ENCODE measurements around the gene ARHGAP18. TPM values are rescaled to one million over a fixed set of nuclear protein-coding genes. Genes with fewer than 3 reads are reported as not detected.
A peak's percentile ranks its signal among the peaks of the same experiment; 100 is the strongest.

Gene ARHGAP18
- total and polyA plus RNA-seq, 2 of the 13 experiments (the other 11 are each of a cell fraction or from before 2014, with no cell fraction given) = 58.2 to 115 TPM

DNA sequence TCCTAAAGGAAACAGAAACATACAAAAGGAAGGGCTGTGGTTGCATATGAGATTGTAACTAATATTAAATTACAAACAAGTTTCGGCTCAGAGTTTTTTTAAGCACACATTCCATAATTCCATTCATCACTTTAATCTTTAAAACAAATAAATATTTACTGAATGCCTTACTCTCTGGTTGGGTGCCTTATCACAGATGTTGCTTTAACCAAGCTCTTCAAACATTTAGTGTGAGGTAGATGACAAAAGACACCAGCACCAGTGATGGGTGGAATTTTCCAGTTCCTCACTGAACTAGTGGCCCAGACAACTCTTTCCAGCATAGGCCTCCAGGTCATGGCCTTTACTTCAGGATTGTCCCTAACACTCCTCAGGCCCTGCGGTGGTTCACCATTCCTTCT lies 58.7 kb downstream of the ARHGAP18 start (continued):
- peak; percentile 86 for TF ChIP-seq NCOA2 (CRISPR knock-in tag; IDR thresholded peaks at IDR 0.05)
- no peak for TF ChIP-seq TCF7L2 (IDR thresholded peaks at IDR 0.05; ENCODE audit: low read depth, low read length)
- TF ChIP-seq SPEN (CRISPR knock-in tag; IDR thresholded peaks at IDR 0.05; ENCODE audit: low read depth) = no peak
- TF ChIP-seq KAT7 (CRISPR knock-in tag; IDR thresholded peaks at IDR 0.05; ENCODE audit: borderline replicate concordance) = no peak
- TF ChIP-seq, protein P1, sequence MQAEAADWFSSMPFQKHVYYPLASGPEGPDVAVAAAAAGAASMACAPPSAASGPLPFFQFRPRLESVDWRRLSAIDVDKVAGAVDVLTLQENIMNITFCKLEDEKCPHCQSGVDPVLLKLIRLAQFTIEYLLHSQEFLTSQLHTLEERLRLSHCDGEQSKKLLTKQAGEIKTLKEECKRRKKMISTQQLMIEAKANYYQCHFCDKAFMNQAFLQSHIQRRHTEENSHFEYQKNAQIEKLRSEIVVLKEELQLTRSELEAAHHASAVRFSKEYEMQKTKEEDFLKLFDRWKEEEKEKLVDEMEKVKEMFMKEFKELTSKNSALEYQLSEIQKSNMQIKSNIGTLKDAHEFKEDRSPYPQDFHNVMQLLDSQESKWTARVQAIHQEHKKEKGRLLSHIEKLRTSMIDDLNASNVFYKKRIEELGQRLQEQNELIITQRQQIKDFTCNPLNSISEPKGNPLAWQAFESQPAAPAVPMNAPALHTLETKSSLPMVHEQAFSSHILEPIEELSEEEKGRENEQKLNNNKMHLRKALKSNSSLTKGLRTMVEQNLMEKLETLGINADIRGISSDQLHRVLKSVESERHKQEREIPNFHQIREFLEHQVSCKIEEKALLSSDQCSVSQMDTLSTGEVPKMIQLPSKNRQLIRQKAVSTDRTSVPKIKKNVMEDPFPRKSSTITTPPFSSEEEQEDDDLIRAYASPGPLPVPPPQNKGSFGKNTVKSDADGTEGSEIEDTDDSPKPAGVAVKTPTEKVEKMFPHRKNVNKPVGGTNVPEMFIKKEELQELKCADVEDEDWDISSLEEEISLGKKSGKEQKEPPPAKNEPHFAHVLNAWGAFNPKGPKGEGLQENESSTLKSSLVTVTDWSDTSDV (CRISPR knock-in tag; IDR thresholded peaks at IDR 0.05) = no peak
- 0 out of 2 replicates have a peak, but pooled peaks have one; percentile 18 for TF ChIP-seq GATAD1 (CRISPR knock-in tag; IDR thresholded peaks at IDR 0.05)
- TF ChIP-seq TEAD3 (CRISPR knock-in tag; optimal IDR thresholded peaks at IDR 0.05; ENCODE audit: borderline replicate concordance) = peak; percentile 52
- no peak for TF ChIP-seq TBX3 (IDR thresholded peaks at IDR 0.05; ENCODE audit: borderline replicate concordance)
- TF ChIP-seq ZHX1 (CRISPR knock-in tag; IDR thresholded peaks at IDR 0.05; ENCODE audit: low read depth) = no peak
- TF ChIP-seq CAMTA2 (CRISPR knock-in tag; IDR thresholded peaks at IDR 0.05; ENCODE audit: borderline replicate concordance) = no peak
- TF ChIP-seq ZNF780A (CRISPR knock-in tag; IDR thresholded peaks at IDR 0.05) = no peak
- TF ChIP-seq SOX6 (IDR thresholded peaks at IDR 0.05) = no peak
- peak; percentile 79 for TF ChIP-seq SOX6 (CRISPR knock-in tag; IDR thresholded peaks at IDR 0.05)
- TF ChIP-seq, protein P2, sequence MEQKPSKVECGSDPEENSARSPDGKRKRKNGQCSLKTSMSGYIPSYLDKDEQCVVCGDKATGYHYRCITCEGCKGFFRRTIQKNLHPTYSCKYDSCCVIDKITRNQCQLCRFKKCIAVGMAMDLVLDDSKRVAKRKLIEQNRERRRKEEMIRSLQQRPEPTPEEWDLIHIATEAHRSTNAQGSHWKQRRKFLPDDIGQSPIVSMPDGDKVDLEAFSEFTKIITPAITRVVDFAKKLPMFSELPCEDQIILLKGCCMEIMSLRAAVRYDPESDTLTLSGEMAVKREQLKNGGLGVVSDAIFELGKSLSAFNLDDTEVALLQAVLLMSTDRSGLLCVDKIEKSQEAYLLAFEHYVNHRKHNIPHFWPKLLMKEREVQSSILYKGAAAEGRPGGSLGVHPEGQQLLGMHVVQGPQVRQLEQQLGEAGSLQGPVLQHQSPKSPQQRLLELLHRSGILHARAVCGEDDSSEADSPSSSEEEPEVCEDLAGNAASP (CRISPR knock-in tag; IDR thresholded peaks at IDR 0.05; ENCODE audit: borderline replicate concordance) = peak; percentile 44; the same call in 1 of the 2 replicates
- TF ChIP-seq EHMT2 (IDR thresholded peaks at IDR 0.05; ENCODE audit: borderline replicate concordance, low read depth, low read length) = no peak
- TF ChIP-seq ZNF263 (CRISPR knock-in tag; IDR thresholded peaks at IDR 0.05) = no peak
- TF ChIP-seq SOX13 (IDR thresholded peaks at IDR 0.05) = no peak
- TF ChIP-seq SOX13 (CRISPR knock-in tag; conservative IDR thresholded peaks at IDR 0.05 in 1 of 2, IDR thresholded peaks at IDR 0.05 in 1 of 2) = peak in 1 of 2 experiments; percentile 87; a peak in 2 of 4 replicates
- TF ChIP-seq, protein P3, sequence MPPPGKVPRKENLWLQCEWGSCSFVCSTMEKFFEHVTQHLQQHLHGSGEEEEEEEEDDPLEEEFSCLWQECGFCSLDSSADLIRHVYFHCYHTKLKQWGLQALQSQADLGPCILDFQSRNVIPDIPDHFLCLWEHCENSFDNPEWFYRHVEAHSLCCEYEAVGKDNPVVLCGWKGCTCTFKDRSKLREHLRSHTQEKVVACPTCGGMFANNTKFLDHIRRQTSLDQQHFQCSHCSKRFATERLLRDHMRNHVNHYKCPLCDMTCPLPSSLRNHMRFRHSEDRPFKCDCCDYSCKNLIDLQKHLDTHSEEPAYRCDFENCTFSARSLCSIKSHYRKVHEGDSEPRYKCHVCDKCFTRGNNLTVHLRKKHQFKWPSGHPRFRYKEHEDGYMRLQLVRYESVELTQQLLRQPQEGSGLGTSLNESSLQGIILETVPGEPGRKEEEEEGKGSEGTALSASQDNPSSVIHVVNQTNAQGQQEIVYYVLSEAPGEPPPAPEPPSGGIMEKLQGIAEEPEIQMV (CRISPR knock-in tag; IDR thresholded peaks at IDR 0.05; ENCODE audit: low read depth) = no peak
- TF ChIP-seq, protein P4, sequence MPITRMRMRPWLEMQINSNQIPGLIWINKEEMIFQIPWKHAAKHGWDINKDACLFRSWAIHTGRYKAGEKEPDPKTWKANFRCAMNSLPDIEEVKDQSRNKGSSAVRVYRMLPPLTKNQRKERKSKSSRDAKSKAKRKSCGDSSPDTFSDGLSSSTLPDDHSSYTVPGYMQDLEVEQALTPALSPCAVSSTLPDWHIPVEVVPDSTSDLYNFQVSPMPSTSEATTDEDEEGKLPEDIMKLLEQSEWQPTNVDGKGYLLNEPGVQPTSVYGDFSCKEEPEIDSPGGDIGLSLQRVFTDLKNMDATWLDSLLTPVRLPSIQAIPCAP (CRISPR knock-in tag; IDR thresholded peaks at IDR 0.05; ENCODE audit: low read depth) = no peak
- TF ChIP-seq ZNF10 (CRISPR knock-in tag; IDR thresholded peaks at IDR 0.05; ENCODE audit: borderline replicate concordance, low read depth) = no peak
